GM12864 (cell line): ENCODE results near the gene NRL.

Source experiments
- DNase-seq: peaks from one replicate; pipeline ENCODE4 v3.0.0-alpha.2; 2011; ENCODE audit warnings: low read depth
- H3K4me3 ChIP-seq: 2 replicates; pipeline ENCODE4 v1.5.1; 2011; ENCODE audit warnings: mild to moderate bottlenecking, low read depth, low read length, control low read depth
- CTCF ChIP-seq: IDR thresholded peaks from 2 replicates; pipeline ENCODE4 v1.5.1; 2011; ENCODE audit warnings: low read depth, mild to moderate bottlenecking, moderate library complexity, low read length, control low read depth, inconsistent platforms; ENCODE audit errors: missing control alignments

Gene NRL

GRCh38 chr14:24115422-24116127 lies 826 bp upstream of the NRL start:
- H3K4me3 ChIP-seq = peak overlapping the region; percentile 75
- DNase-seq = no peak
- no peak for TF ChIP-seq CTCF

- DNase-seq = peak; percentile 82
- TF ChIP-seq CTCF = no peak
Observed at GRCh38 chr14:24113801-24114531, 783 bp downstream of the NRL start.

GRCh38 chr14:24113379-24113800 lies 1.4 kb downstream of the NRL start:
- no peak for TF ChIP-seq CTCF

More at GRCh38 chr14:24113801-24114531, 783 bp downstream of the NRL start:
- peak overlapping the region; percentile 75 for H3K4me3 ChIP-seq

GRCh38 chr14:24110523-24110922 lies 4.2 kb downstream of the NRL start:
- TF ChIP-seq CTCF = no peak
- H3K4me3 ChIP-seq = no peak overlapping the region
- no peak for DNase-seq

More at GRCh38 chr14:24113379-24113800, 1.4 kb downstream of the NRL start:
- H3K4me3 ChIP-seq = peak overlapping the region; percentile 75
- DNase-seq = no peak

- no peak for DNase-seq
- no peak for TF ChIP-seq CTCF
Observed at GRCh38 chr14:24110060-24110459, 4.7 kb downstream of the NRL start.

GRCh38 chr14:24108336-24108874 lies 6.3 kb downstream of the NRL start:
- H3K4me3 ChIP-seq = no peak overlapping the region
- no peak for TF ChIP-seq CTCF
- DNase-seq = no peak

More at GRCh38 chr14:24110060-24110459, 4.7 kb downstream of the NRL start:
- H3K4me3 ChIP-seq = no peak overlapping the region
